AG04450 (cell line): ENCODE data around the gene PDE1C. TPM values are rescaled to one million over a fixed set of nuclear protein-coding genes. Genes with fewer than 3 reads are reported as not detected.

Experiments
- CTCF ChIA-PET: fragments of 300-600, 350-600 bp; formaldehyde crosslinking; extraction: SDS; loops from one replicate; lab custom pipeline; 2022; ENCODE audit warnings: antibody characterized with exemption, inconsistent platforms; lab: Charles Lee
- POLR2A ChIA-PET: fragments of 350-600 bp; formaldehyde crosslinking; extraction: SDS; loops from one replicate; lab custom pipeline; 2021; ENCODE audit warnings: antibody characterized with exemption, inconsistent platforms; lab: Yijun Ruan, JAX
- DNase-seq: peaks from one replicate; pipeline ENCODE4 v3.0.0-alpha.2; 2011; ENCODE audit warnings: low read depth, low spot score
- H3K27ac ChIP-seq: one replicate; pipeline ENCODE4 v1.5.1; 2012; ENCODE audit warnings: low read depth, low read length, control low read depth
- H3K27me3 ChIP-seq: one replicate; pipeline ENCODE4 v1.6.0; 2012; ENCODE audit warnings: low read length; ENCODE audit not compliant: control insufficient read depth, insufficient read depth
- H3K4me3 ChIP-seq: 2 replicates; pipeline ENCODE4 v1.5.1; 2011; ENCODE audit warnings: mild to moderate bottlenecking, low read depth, low read length, control low read depth
- H3K9me3 ChIP-seq: 2 replicates; pipeline ENCODE4 v1.5.1; 2012; ENCODE audit warnings: low read length; ENCODE audit not compliant: control insufficient read depth, insufficient read depth
- CTCF ChIP-seq: IDR thresholded peaks from 2 replicates; pipeline ENCODE4 v1.5.1; 2011; ENCODE audit warnings: low read depth, low read length, control low read depth, inconsistent platforms
- polyA plus RNA-seq: library from polyadenylated mRNA; depleted of rRNA; stranded (reverse); fragments of >200 nt; gene quantifications from 2 replicates; pipeline ENCODE4 v1.2.3, GENCODE V29; 2011

PDE1C gene
- polyA plus RNA-seq, 1 experiment, result 3.8 TPM

GRCh38 chr7:31940167-31940566 lies 130.0 kb downstream of the PDE1C start:
- CTCF ChIA-PET, result no interaction called here
- Histone ChIP-seq H3K9me3 (peaks cover 3% of the 10 kb centered on the region; the same call in 1 of the 2 replicates), H3K27ac (no peak overlapping the region), H3K27me3 (no peaks in the 10 kb centered on the region), H3K4me3 (no peak overlapping the region)
- no peak for DNase-seq
- POLR2A ChIA-PET, result no interaction called here
- no peak for TF ChIP-seq CTCF

DNA sequence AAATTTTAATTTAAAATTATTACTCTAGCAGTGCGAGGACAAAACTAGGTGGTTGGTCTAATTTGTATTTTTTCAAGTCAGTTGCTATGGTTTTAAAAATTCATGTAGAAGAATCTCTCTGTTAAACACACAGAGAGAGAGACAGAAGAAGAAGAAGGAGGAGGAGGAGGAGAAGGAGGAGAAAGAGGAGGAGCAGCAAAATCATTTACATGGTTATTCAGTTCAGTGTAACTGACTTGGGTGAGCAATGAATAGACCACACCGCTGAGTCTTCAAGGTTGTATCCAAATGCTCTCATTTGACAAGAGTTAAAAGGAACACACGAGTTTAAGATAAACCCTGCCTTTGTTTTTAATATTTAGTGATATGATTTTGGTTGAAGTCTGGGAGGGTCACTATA lies 131.1 kb downstream of the PDE1C start:
- no peak for DNase-seq
- H3K27me3 ChIP-seq, result no peaks in the 10 kb centered on the region
- TF ChIP-seq CTCF, result no peak
- peaks cover 1% of the 10 kb centered on the region; the same call in 1 of the 2 replicates for H3K9me3 ChIP-seq
- POLR2A ChIA-PET, result no interaction called here
- H3K27ac ChIP-seq, result no peak overlapping the region
- H3K4me3 ChIP-seq, result no peak overlapping the region
- CTCF ChIA-PET, result interaction anchor here (1.0 kb wide), 1 partner anchor 18 kb away, joined by 3 read pairs; no protein-coding TSS in a partner anchor

GRCh38 chr7:31938650-31939049 lies 131.6 kb downstream of the PDE1C start:
- DNase-seq, result no peak
- Histone ChIP-seq H3K9me3 (no peaks in the 10 kb centered on the region; the same call in 1 of the 2 replicates), H3K27ac (no peak overlapping the region), H3K27me3 (no peaks in the 10 kb centered on the region), H3K4me3 (no peak overlapping the region)
- POLR2A ChIA-PET, result no interaction called here
- no peak for TF ChIP-seq CTCF
- CTCF ChIA-PET, result interaction anchor here (0.7 to 1.0 kb wide), 2 partner anchors 19 to 55 kb away, joined by 3 to 4 read pairs; no protein-coding TSS in a partner anchor

DNA sequence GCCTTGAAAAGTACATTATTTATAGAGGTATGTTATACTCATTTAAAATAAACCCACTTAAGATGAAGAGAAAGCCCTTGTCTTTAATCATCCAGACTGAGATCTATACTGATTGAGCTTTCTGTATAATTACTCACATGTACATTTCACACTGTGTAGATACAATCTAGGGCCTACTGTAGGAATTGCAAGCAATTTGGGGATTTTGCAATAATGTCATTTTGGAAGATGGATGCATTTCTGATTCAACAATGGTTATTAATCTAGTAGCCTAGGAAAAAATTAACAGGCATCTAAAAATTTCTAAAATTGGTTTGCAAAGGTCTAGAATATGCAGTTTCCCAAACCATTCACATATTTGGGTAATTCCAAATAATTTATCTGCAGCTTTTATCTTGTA lies 132.2 kb downstream of the PDE1C start:
- TF ChIP-seq CTCF, result no peak
- POLR2A ChIA-PET, result no interaction called here

DNA sequence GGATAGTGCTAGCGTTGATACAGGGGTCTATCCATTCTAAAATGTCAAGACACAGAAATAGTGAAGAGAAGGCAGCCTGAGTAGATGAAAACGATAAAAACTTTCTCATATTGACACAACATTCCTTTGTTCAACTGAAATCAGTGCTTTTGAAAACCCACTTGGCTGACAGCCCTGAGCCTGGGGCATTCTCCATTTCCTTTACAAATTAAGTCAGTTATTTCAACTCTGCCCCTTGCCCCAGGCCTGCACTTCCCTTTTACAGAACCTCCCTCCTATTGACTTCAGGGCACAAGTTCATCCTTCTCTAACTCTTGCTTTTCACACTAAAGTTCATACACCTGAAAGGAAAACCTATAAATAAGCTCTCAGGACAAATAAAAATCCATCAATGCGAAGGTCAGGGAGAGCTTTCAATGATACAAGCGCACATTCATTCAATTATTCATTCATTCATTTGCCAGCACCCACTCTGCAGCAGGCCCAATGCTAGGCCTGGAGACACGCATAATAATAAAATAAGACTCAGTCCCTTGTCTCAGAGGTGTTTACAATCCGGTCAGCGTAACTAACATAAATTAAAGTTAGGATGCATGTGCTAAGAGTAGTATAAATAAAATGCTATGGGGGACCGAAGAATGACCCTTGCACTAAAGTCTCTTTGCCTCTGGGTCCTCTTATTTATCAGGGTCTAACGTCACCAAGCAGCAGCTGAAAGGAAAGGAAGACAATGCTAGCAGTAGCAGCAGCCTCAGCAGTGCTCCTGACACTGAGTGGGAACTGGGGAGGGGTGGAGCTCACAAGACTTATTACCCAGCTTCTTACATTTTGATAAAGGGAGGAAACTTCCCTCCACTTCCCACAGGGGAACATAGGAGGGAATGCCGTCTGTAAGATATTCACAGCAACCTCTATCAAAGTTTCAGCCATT lies 134.8 kb downstream of the PDE1C start:
- POLR2A ChIA-PET, result no interaction called here

More for the DNA sequence above, 132.2 kb downstream of the PDE1C start:
- CTCF ChIA-PET, result interaction anchor here (0.7 kb wide), 1 partner anchor 54 kb away, joined by 4 read pairs; no protein-coding TSS in a partner anchor
- Histone ChIP-seq H3K27me3 (no peaks in the 10 kb centered on the region), H3K4me3 (no peak overlapping the region), H3K27ac (no peak overlapping the region), H3K9me3 (no peaks in the 10 kb centered on the region; the same call in 1 of the 2 replicates)
- DNase-seq, result no peak

More for the DNA sequence above, 134.8 kb downstream of the PDE1C start:
- Histone ChIP-seq H3K4me3 (no peak overlapping the region), H3K27ac (no peak overlapping the region), H3K27me3 (no peaks in the 10 kb centered on the region), H3K9me3 (no peaks in the 10 kb centered on the region; the same call in 1 of the 2 replicates)
- no peak for TF ChIP-seq CTCF
- CTCF ChIA-PET, result no interaction called here
- no peak for DNase-seq
